Measurements from ENCODE around the gene CRACR2B. TPM values are rescaled to one million over a fixed set of nuclear protein-coding genes. Genes with fewer than 3 reads are reported as not detected.
A peak's percentile ranks its signal among the peaks of the same experiment; 100 is the strongest.

CRACR2B gene
- total RNA-seq, 1 experiment from 2014 or later, result 11.8 TPM

DNA sequence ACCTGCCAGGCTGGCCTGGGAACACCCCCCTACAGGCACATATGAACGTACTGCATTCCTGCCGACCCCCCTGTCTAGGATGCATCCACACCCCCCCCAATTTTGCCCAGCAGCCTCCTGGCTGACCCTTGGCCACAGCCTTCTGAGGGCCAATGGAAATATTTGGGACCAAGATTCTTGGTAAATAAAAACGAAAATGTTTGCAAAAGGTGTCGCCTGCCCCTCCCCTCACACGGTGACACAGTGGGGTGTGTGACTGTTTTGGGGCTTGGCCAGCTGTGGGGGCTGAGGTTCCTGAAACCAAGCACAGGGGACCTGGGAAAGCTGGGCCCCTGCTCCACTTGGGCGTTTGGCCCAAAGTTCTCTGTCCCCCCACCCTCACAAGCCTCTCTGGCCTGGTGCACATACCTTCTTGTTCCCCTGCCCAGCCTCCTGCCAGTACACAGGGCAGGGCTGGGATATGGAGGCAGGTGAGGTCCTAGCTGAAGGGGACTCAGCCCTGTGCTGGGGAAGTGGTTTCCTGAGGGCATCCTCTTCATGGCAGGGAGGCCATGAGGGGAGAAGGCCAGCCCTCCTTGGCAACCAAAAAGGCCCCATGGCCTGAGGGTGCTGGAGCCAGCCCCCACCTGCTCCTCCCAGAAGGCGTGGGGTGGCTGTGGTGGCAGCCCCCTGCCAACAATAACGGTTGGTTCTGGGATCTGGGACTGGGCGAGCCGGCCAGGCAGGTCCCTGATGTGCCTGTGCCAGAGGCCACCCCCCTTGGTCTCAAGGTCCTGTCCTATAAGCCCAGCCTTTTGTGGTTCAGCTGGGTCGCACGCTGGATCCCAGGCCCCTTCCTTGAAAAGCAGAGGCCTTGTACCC lies 2.1 kb upstream of the CRACR2B start:
- BruUV-seq (replicated peaks), result no TSS peak
- ChIA-PET POLR2A (interaction anchor here (0.8 kb wide), 1 partner anchor 9 kb away, joined by 3 read pairs; no protein-coding TSS in a partner anchor), CTCF (no interaction called here), RAD21 (ENCODE audit: low non-redundant PET in 1 of 2, low total read pairs in 2 of 2, uncharacterized antibody in 2 of 2, unreplicated experiment in 2 of 2) (interaction anchor here (0.8 to 1.2 kb wide), 2 partner anchors 9 to 10 kb away, joined by 3 read pairs; no protein-coding TSS in a partner anchor)
- peaks cover 31 to 46% of the 10 kb centered on the region in 2 experiments for H3K4me1 ChIP-seq (ENCODE audit: control insufficient read depth in 1 of 2, insufficient read depth in 2 of 2, low read length in 2 of 2)
- no peaks in the 10 kb centered on the region for H4K20me1 ChIP-seq (ENCODE audit: insufficient read depth)
- H3K9me2 ChIP-seq (ENCODE audit: insufficient read depth), result no peaks in the 10 kb centered on the region
- intact Hi-C loops (cut with micrococcal nuclease), result no loop called here
- no peaks in the 10 kb centered on the region for H3K27me3 ChIP-seq (ENCODE audit: insufficient read depth, low read length)
- H3K79me2 ChIP-seq (ENCODE audit: insufficient read depth, low read length), result peaks cover 16% of the 10 kb centered on the region
- ATAC-seq (no peak), DNase-seq (ENCODE audit: low read depth, low spot score) (no peak)
- no peak for TF ChIP-seq SP1 (IDR thresholded peaks at IDR 0.05; ENCODE audit: low read depth)
- no peak for TF ChIP-seq EZH2 (IDR thresholded peaks at IDR 0.05)
- TF ChIP-seq, protein P1, sequence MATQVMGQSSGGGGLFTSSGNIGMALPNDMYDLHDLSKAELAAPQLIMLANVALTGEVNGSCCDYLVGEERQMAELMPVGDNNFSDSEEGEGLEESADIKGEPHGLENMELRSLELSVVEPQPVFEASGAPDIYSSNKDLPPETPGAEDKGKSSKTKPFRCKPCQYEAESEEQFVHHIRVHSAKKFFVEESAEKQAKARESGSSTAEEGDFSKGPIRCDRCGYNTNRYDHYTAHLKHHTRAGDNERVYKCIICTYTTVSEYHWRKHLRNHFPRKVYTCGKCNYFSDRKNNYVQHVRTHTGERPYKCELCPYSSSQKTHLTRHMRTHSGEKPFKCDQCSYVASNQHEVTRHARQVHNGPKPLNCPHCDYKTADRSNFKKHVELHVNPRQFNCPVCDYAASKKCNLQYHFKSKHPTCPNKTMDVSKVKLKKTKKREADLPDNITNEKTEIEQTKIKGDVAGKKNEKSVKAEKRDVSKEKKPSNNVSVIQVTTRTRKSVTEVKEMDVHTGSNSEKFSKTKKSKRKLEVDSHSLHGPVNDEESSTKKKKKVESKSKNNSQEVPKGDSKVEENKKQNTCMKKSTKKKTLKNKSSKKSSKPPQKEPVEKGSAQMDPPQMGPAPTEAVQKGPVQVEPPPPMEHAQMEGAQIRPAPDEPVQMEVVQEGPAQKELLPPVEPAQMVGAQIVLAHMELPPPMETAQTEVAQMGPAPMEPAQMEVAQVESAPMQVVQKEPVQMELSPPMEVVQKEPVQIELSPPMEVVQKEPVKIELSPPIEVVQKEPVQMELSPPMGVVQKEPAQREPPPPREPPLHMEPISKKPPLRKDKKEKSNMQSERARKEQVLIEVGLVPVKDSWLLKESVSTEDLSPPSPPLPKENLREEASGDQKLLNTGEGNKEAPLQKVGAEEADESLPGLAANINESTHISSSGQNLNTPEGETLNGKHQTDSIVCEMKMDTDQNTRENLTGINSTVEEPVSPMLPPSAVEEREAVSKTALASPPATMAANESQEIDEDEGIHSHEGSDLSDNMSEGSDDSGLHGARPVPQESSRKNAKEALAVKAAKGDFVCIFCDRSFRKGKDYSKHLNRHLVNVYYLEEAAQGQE (IDR thresholded peaks at IDR 0.05; ENCODE audit: low read depth), result no peak
- TF ChIP-seq ELF1 (IDR thresholded peaks at IDR 0.05; ENCODE audit: borderline replicate concordance, low read depth), result no peak
- TF ChIP-seq EZH2phosphoT487 (IDR thresholded peaks at IDR 0.05; ENCODE audit: borderline replicate concordance), result no peak
- no peak for TF ChIP-seq SIN3A (IDR thresholded peaks at IDR 0.05; ENCODE audit: low read depth)
- TF ChIP-seq EGR1 (IDR thresholded peaks at IDR 0.05; ENCODE audit: low read depth), result no peak
- no peak for TF ChIP-seq CEBPB (IDR thresholded peaks at IDR 0.05; ENCODE audit: low read depth)
- TF ChIP-seq POLR2A (IDR thresholded peaks at IDR 0.05; ENCODE audit: borderline replicate concordance, extremely low read depth, insufficient read depth, insufficient read length), result no peak
- no peak for TF ChIP-seq YY1 (IDR thresholded peaks at IDR 0.05; ENCODE audit: extremely low read depth, insufficient replicate concordance, low read depth, low read length)
- TF ChIP-seq JUND (IDR thresholded peaks at IDR 0.05), result no peak
- H3K9ac ChIP-seq (ENCODE audit: low read length), result peak overlapping the region; percentile 76
- peak overlapping the region; percentile 28; the same call in 1 of the 2 replicates for H3K4me2 ChIP-seq (ENCODE audit: low read length)
- no peaks in the 10 kb centered on the region for H3K9me3 ChIP-seq (ENCODE audit: control insufficient read depth in 1 of 2, insufficient read depth in 1 of 2, low read depth in 1 of 2, low read length in 2 of 2)
- H3K4me3 ChIP-seq (replicated peaks in 1 of 2; ENCODE audit: low read depth in 1 of 2, low read length in 2 of 2), result no peak overlapping the region
- peak overlapping the region; percentile 32; the same call in 1 of the 2 replicates for H3K27ac ChIP-seq (ENCODE audit: low read depth, low read length)
- no peaks in the 10 kb centered on the region for H3K36me3 ChIP-seq (ENCODE audit: control insufficient read depth in 1 of 2, insufficient read depth in 2 of 2, low read length in 2 of 2)
- H2AFZ ChIP-seq (ENCODE audit: low read depth, low read length, poor library complexity, severe bottlenecking), result no peak overlapping the region

Data from HCT116 (cell line).